Endodermal cell (in vitro differentiated cells): Measurements from ENCODE around the gene ZNF593. TPM values are rescaled to one million over a fixed set of nuclear protein-coding genes. Genes with fewer than 3 reads are reported as not detected.

Experiments
- DNase-seq: peaks from one replicate; pipeline ENCODE4 v3.0.0-alpha.2; 2017
- H3K27ac ChIP-seq: 2 replicates; pipeline ENCODE4 v1.5.1; 2013; ENCODE audit warnings: mild to moderate bottlenecking, low read depth, low read length, moderate library complexity
- H3K27me3 ChIP-seq: 2 replicates; pipeline ENCODE4 v1.6.1; 2013; ENCODE audit warnings: mild to moderate bottlenecking, low read length, moderate library complexity; ENCODE audit not compliant: insufficient read depth, control insufficient read depth, poor library complexity, severe bottlenecking
- H3K36me3 ChIP-seq: 2 replicates; pipeline ENCODE4 v1.7.0; 2013; ENCODE audit warnings: mild to moderate bottlenecking, low read length, moderate library complexity; ENCODE audit not compliant: control insufficient read depth, insufficient read depth
- H3K4me1 ChIP-seq: one replicate; pipeline ENCODE4 v1.7.0; 2013; ENCODE audit warnings: low read length; ENCODE audit not compliant: control insufficient read depth, insufficient read depth
- H3K4me3 ChIP-seq: 2 replicates; pipeline ENCODE4 v1.5.1; 2013; ENCODE audit warnings: mild to moderate bottlenecking, low read length, moderate library complexity
- H3K9ac ChIP-seq: 2 replicates; pipeline ENCODE4 v1.6.1; 2013; ENCODE audit warnings: mild to moderate bottlenecking, low read length, moderate library complexity; ENCODE audit not compliant: poor library complexity, severe bottlenecking; ENCODE audit errors: extremely low read depth
- H3K9me3 ChIP-seq: 2 replicates; pipeline ENCODE4 v1.6.1; 2013; ENCODE audit warnings: mild to moderate bottlenecking, low read length, moderate library complexity; ENCODE audit not compliant: control insufficient read depth
- H3K27ac Mint-ChIP-seq: 2 replicates; pipeline ENCODE4 v1.8.0; 2020; ENCODE audit warnings: mixed read lengths
- H3K27me3 Mint-ChIP-seq: 2 replicates; pipeline ENCODE4 v1.8.0; 2021; ENCODE audit warnings: mild to moderate bottlenecking, mixed read lengths; ENCODE audit not compliant: insufficient read depth
- H3K36me3 Mint-ChIP-seq: 2 replicates; pipeline ENCODE4 v1.8.0; 2020; ENCODE audit warnings: low read depth, mixed read lengths
- H3K4me1 Mint-ChIP-seq: 2 replicates; pipeline ENCODE4 v1.8.0; 2020; ENCODE audit warnings: mixed read lengths
- H3K4me3 Mint-ChIP-seq: 2 replicates; pipeline ENCODE4 v1.8.0; 2020; ENCODE audit warnings: mild to moderate bottlenecking, moderate library complexity, mixed read lengths
- H3K9me3 Mint-ChIP-seq: 2 replicates; pipeline ENCODE4 v1.8.0; 2020; ENCODE audit warnings: mild to moderate bottlenecking, mixed read lengths
- WGBS, 2 experiments: methylation state at CpG; one replicate each; pipeline versions ENCODE4 v1.1.5 to v1.1.7; 2013; ENCODE audit warnings: missing lambda C conversion rate in 2 of 2, mixed read lengths in 1 of 2; ENCODE audit not compliant: insufficient coverage in 1 of 2, insufficient read length in 1 of 2; 5-methylcytosine and 5-hydroxymethylcytosine counted together
- total RNA-seq, 2 donors: library from RNA; stranded (reverse); fragmentation: NEBNext Ultra II Directional in 1 of 2; extraction: Animal tissue kit (Norgen Biotek cat#: 25700) in 1 of 2; gene quantifications; 2 replicates in 1 of 2; 3 replicates in 1 of 2; pipeline ENCODE4 v1.2.1, GENCODE V29; 2021
- TF ChIP-seq, protein P1 (sequence below): fragments of 200-600 bp; sonication (generic); conservative IDR thresholded peaks from 2 replicates; pipeline ENCODE4 v1.5.0; 2021; ENCODE audit warnings: antibody characterized with exemption, mild to moderate bottlenecking

Gene ZNF593
- total RNA-seq, 2 donors from 2014 or later, result 31.4 to 33.7 TPM

- no peak overlapping the region for H3K4me3 ChIP-seq
- H3K9ac ChIP-seq, result no peak overlapping the region
- Mint-ChIP-seq H3K27me3 (peaks cover 9% of the 10 kb centered on the region), H3K9me3 (no peaks in the 10 kb centered on the region), H3K4me1 (peaks cover 3% of the 10 kb centered on the region), H3K36me3 (no peaks in the 10 kb centered on the region), H3K27ac (no peak overlapping the region), H3K4me3 (no peak overlapping the region)
- H3K4me1 ChIP-seq, result no peaks in the 10 kb centered on the region
- H3K9me3 ChIP-seq, result no peaks in the 10 kb centered on the region
- peaks cover 9% of the 10 kb centered on the region for H3K27me3 ChIP-seq
- no peaks in the 10 kb centered on the region for H3K36me3 ChIP-seq
- TF ChIP-seq, protein P1, sequence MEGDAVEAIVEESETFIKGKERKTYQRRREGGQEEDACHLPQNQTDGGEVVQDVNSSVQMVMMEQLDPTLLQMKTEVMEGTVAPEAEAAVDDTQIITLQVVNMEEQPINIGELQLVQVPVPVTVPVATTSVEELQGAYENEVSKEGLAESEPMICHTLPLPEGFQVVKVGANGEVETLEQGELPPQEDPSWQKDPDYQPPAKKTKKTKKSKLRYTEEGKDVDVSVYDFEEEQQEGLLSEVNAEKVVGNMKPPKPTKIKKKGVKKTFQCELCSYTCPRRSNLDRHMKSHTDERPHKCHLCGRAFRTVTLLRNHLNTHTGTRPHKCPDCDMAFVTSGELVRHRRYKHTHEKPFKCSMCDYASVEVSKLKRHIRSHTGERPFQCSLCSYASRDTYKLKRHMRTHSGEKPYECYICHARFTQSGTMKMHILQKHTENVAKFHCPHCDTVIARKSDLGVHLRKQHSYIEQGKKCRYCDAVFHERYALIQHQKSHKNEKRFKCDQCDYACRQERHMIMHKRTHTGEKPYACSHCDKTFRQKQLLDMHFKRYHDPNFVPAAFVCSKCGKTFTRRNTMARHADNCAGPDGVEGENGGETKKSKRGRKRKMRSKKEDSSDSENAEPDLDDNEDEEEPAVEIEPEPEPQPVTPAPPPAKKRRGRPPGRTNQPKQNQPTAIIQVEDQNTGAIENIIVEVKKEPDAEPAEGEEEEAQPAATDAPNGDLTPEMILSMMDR, result no peak
- WGBS, 2 experiments, result 90 to 93% methylated on average over 2 to 11 of the region's 11 CpGs
- no peak overlapping the region for H3K27ac ChIP-seq
- DNase-seq, result no peak
Measured at GRCh38 chr1:26218906-26219494, 49.3 kb downstream of the ZNF593 start.

Other genes with a start within 250 kb of the ZNF593 start
- 10 to 100 TPM; 11.6 to 13.3 TPM for gene PAFAH2, start 171.8 kb upstream of the ZNF593 start, total RNA-seq
- gene EXTL1, start 148.1 kb upstream of the ZNF593 start, total RNA-seq, result 1 to 10 TPM; 3.3 to 3.7 TPM
- gene SLC30A2, start 123.8 kb upstream of the ZNF593 start, total RNA-seq, result not detected
- not detected for gene TRIM63, start 102.3 kb upstream of the ZNF593 start, total RNA-seq
- gene PDIK1L, start 58.1 kb upstream of the ZNF593 start, total RNA-seq, result 1 to 10 TPM; 7.1 to 7.3 TPM
- gene FAM110D, start 10.8 kb upstream of the ZNF593 start, total RNA-seq, result 1 to 10 TPM in 1 of 2 donors, under 1 TPM in 1; 0.38 to 1.1 TPM
- gene C1orf232, start 945 bp upstream of the ZNF593 start, total RNA-seq, result not detected
- gene ZNF593OS, start 1.9 kb downstream of the ZNF593 start, total RNA-seq, result not detected
- gene CNKSR1, start 7.6 kb downstream of the ZNF593 start, total RNA-seq, result 10 to 100 TPM; 35.8 to 44.1 TPM
- under 1 TPM; 0.20 to 0.35 TPM for gene CATSPER4, start 20.7 kb downstream of the ZNF593 start, total RNA-seq
- gene CEP85, start 64.3 kb downstream of the ZNF593 start, total RNA-seq, result 10 to 100 TPM; 25.6 to 43.6 TPM
- 100 to 1,000 TPM; 119 to 132 TPM for gene SH3BGRL3, start 110.2 kb downstream of the ZNF593 start, total RNA-seq
- gene UBXN11, start 136.7 kb downstream of the ZNF593 start, total RNA-seq, result 10 to 100 TPM; 24.3 to 30.3 TPM
- gene CD52, start 148.1 kb downstream of the ZNF593 start, total RNA-seq, result 1 to 10 TPM; 3.7 to 4.4 TPM
- 10 to 100 TPM in 1 of 2 donors, 1 to 10 TPM in 1; 9.0 to 15.1 TPM for gene CRYBG2, start 184.2 kb downstream of the ZNF593 start, total RNA-seq
- gene ZNF683, start 202.8 kb downstream of the ZNF593 start, total RNA-seq, result not detected
- 1,000 to 10,000 TPM in 1 of 2 donors, 100 to 1,000 TPM in 1; 867 to 1,041 TPM for gene LIN28A, start 240.9 kb downstream of the ZNF593 start, total RNA-seq